Ecto neural progenitor cell (in vitro differentiated cells): Measurements from ENCODE around the gene OSBPL10.
"Not testable (repeated sequence)": the region's sequence is repeated elsewhere in the genome, so short reads cannot be mapped to it uniquely, and the experiment has no call there.

Experiments used
- DNase-seq: peaks from one replicate; pipeline ENCODE4 v3.0.0-alpha.2; 2018; ENCODE audit warnings: low spot score

The OSBPL10 gene

GRCh38 chr3:31704156-31704555, 276.9 kb downstream of the OSBPL10 start:
- no peak for DNase-seq

- DNase-seq: no peak
Observed at GRCh38 chr3:31701286-31701685, 279.8 kb downstream of the OSBPL10 start.

GRCh38 chr3:31699309-31699953, 281.6 kb downstream of the OSBPL10 start:
- DNase-seq: no peak

- DNase-seq: no peak
Observed at GRCh38 chr3:31696815-31697548, 284.1 kb downstream of the OSBPL10 start.

GRCh38 chr3:31696009-31696297, 285.1 kb downstream of the OSBPL10 start:
- DNase-seq: no peak

- no peak for DNase-seq
Observed at GRCh38 chr3:31695280-31696008, 285.6 kb downstream of the OSBPL10 start.

GRCh38 chr3:31693346-31693745, 287.7 kb downstream of the OSBPL10 start:
- DNase-seq: no peak

GRCh38 chr3:31692751-31693150, 288.3 kb downstream of the OSBPL10 start:
- no peak for DNase-seq

- DNase-seq: no peak
Observed at GRCh38 chr3:31690771-31691170, 290.3 kb downstream of the OSBPL10 start.

GRCh38 chr3:31689523-31689922, 291.5 kb downstream of the OSBPL10 start:
- not testable (repeated sequence) for DNase-seq

GRCh38 chr3:31688984-31689383, 292.1 kb downstream of the OSBPL10 start:
- no peak for DNase-seq

- no peak for DNase-seq
Observed at GRCh38 chr3:31687020-31687802, 293.9 kb downstream of the OSBPL10 start.

GRCh38 chr3:31680072-31680870, 300.8 kb downstream of the OSBPL10 start:
- DNase-seq: no peak

- DNase-seq: no peak
Observed at GRCh38 chr3:31676556-31676955, 304.5 kb downstream of the OSBPL10 start.

GRCh38 chr3:31673950-31674349, 307.1 kb downstream of the OSBPL10 start:
- DNase-seq: no peak

GRCh38 chr3:31671976-31672375, 309.1 kb downstream of the OSBPL10 start:
- DNase-seq: no peak

GRCh38 chr3:31671451-31671850, 309.6 kb downstream of the OSBPL10 start:
- DNase-seq: no peak

- DNase-seq: no peak
Observed at GRCh38 chr3:31670722-31671121, 310.3 kb downstream of the OSBPL10 start.

GRCh38 chr3:31670136-31670535, 310.9 kb downstream of the OSBPL10 start:
- DNase-seq: no peak

- no peak for DNase-seq
Observed at GRCh38 chr3:31668242-31668641, 312.8 kb downstream of the OSBPL10 start.

- no peak for DNase-seq
Observed at GRCh38 chr3:31667582-31667981, 313.5 kb downstream of the OSBPL10 start.

GRCh38 chr3:31664031-31664430, 317.0 kb downstream of the OSBPL10 start:
- no peak for DNase-seq
